Gastrocnemius medialis (tissue), 4 donors: Measurements from ENCODE around the gene PPARGC1A.

Experiments used
- POLR2A ChIP-seq, 2 donors: fragments of 450-650 bp; IDR thresholded peaks; one replicate each; pipeline ENCODE4 v1.6.1; 2017; ENCODE audit warnings: antibody characterized with exemption in 2 of 2, mild to moderate bottlenecking in 2 of 2, moderate library complexity in 2 of 2
- TF ChIP-seq, protein P1 (sequence below), 5 experiments: fragments of 450-650 bp in 3 of 5; fragments of 200-600 bp in 2 of 5; sonication (generic) in 2 of 5; IDR thresholded peaks in 4 of 5; conservative IDR thresholded peaks in 1 of 5; 1 replicate in 4 of 5; 2 replicates in 1 of 5; pipeline ENCODE4 v1.5.1; 2016 to 2019; ENCODE audit warnings: antibody characterized with exemption in 5 of 5, mild to moderate bottlenecking in 3 of 5, moderate library complexity in 3 of 5

DNA sequence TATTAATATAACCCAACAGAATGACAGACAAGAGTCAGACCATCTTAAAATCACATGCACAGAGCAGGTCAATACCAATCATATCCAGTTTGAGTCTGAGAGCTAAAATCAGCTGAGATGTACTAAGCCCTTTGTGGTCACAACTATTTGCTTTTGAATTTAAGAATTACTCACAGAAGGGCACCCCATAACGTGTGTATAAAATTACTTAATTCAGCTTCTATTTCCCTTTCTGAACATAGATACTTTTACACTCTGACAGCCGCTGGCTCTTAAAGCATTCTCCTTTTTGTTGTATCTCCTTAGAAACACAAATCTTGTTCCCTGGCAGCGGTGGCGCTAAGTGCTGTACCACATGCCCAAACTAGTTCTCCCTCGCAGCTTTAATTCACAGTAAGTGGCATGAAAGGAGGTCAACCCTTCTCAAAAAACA lies 14.8 kb upstream of the PPARGC1A start:
- TF ChIP-seq, protein P1, sequence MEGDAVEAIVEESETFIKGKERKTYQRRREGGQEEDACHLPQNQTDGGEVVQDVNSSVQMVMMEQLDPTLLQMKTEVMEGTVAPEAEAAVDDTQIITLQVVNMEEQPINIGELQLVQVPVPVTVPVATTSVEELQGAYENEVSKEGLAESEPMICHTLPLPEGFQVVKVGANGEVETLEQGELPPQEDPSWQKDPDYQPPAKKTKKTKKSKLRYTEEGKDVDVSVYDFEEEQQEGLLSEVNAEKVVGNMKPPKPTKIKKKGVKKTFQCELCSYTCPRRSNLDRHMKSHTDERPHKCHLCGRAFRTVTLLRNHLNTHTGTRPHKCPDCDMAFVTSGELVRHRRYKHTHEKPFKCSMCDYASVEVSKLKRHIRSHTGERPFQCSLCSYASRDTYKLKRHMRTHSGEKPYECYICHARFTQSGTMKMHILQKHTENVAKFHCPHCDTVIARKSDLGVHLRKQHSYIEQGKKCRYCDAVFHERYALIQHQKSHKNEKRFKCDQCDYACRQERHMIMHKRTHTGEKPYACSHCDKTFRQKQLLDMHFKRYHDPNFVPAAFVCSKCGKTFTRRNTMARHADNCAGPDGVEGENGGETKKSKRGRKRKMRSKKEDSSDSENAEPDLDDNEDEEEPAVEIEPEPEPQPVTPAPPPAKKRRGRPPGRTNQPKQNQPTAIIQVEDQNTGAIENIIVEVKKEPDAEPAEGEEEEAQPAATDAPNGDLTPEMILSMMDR (IDR thresholded peaks at IDR 0.05 in 4 of 5, conservative IDR thresholded peaks at IDR 0.05 in 1 of 5), result no peak
- TF ChIP-seq POLR2A (IDR thresholded peaks at IDR 0.05), result no peak
